ENCODE data around the gene DDN.

The DDN gene

GRCh38 chr12:48990552-48990951 is 8.6 kb downstream of the DDN start:
- Histone ChIP-seq H3K9ac (ENCODE audit: low read depth, low read length) (no peak overlapping the region), H3K9me3 (ENCODE audit: control insufficient read depth, insufficient read depth, low read length) (no peaks in the 10 kb centered on the region), H3K4me1 (ENCODE audit: insufficient read depth, low read length) (peaks cover 19% of the 10 kb centered on the region), H3K36me3 (ENCODE audit: insufficient read depth, low read length) (no peaks in the 10 kb centered on the region)

GRCh38 chr12:48988030-48988649 is 11.0 kb downstream of the DDN start:
- H3K9me3 ChIP-seq (ENCODE audit: control insufficient read depth, insufficient read depth, low read length), result no peaks in the 10 kb centered on the region
- peaks cover 12% of the 10 kb centered on the region for H3K4me1 ChIP-seq (ENCODE audit: insufficient read depth, low read length)
- H3K36me3 ChIP-seq (ENCODE audit: insufficient read depth, low read length), result no peaks in the 10 kb centered on the region
- H3K9ac ChIP-seq (ENCODE audit: low read depth, low read length), result no peak overlapping the region

- H3K36me3 ChIP-seq (ENCODE audit: insufficient read depth, low read length), result no peaks in the 10 kb centered on the region
- H3K4me1 ChIP-seq (ENCODE audit: insufficient read depth, low read length), result peaks cover 12% of the 10 kb centered on the region
- H3K9ac ChIP-seq (ENCODE audit: low read depth, low read length), result no peak overlapping the region
- no peaks in the 10 kb centered on the region for H3K9me3 ChIP-seq (ENCODE audit: control insufficient read depth, insufficient read depth, low read length)
These were observed 12.4 kb downstream of the DDN start for GRCh38 chr12:48986720-48987291.

- Histone ChIP-seq H3K9me3 (ENCODE audit: control insufficient read depth, insufficient read depth, low read length) (no peaks in the 10 kb centered on the region), H3K9ac (ENCODE audit: low read depth, low read length) (no peak overlapping the region), H3K36me3 (ENCODE audit: insufficient read depth, low read length) (no peaks in the 10 kb centered on the region), H3K4me1 (ENCODE audit: insufficient read depth, low read length) (peaks cover 5% of the 10 kb centered on the region; the same call in 1 of the 2 replicates)
These were observed 13.3 kb downstream of the DDN start for GRCh38 chr12:48985901-48986300.

- Histone ChIP-seq H3K36me3 (ENCODE audit: insufficient read depth, low read length) (no peaks in the 10 kb centered on the region), H3K4me1 (ENCODE audit: insufficient read depth, low read length) (peaks cover 1% of the 10 kb centered on the region; the same call in 1 of the 2 replicates), H3K9ac (ENCODE audit: low read depth, low read length) (no peak overlapping the region), H3K9me3 (ENCODE audit: control insufficient read depth, insufficient read depth, low read length) (no peaks in the 10 kb centered on the region)
These were observed 13.7 kb downstream of the DDN start for GRCh38 chr12:48985475-48985897.

- no peaks in the 10 kb centered on the region for H3K36me3 ChIP-seq (ENCODE audit: insufficient read depth, low read length)
These were observed 16.6 kb downstream of the DDN start for GRCh38 chr12:48982397-48983080.

GRCh38 chr12:48981757-48982157 is 17.4 kb downstream of the DDN start:
- no peaks in the 10 kb centered on the region for H3K9me3 ChIP-seq (ENCODE audit: control insufficient read depth, insufficient read depth, low read length)
- peak overlapping the region; percentile 44; the same call in 1 of the 2 replicates for H3K9ac ChIP-seq (ENCODE audit: low read depth, low read length)
- H3K4me1 ChIP-seq (ENCODE audit: insufficient read depth, low read length), result no peaks in the 10 kb centered on the region
- no peaks in the 10 kb centered on the region for H3K36me3 ChIP-seq (ENCODE audit: insufficient read depth, low read length)

More at GRCh38 chr12:48982397-48983080, 16.6 kb downstream of the DDN start:
- Histone ChIP-seq H3K4me1 (ENCODE audit: insufficient read depth, low read length) (no peaks in the 10 kb centered on the region), H3K9me3 (ENCODE audit: control insufficient read depth, insufficient read depth, low read length) (no peaks in the 10 kb centered on the region), H3K9ac (ENCODE audit: low read depth, low read length) (no peak overlapping the region)

- H3K36me3 ChIP-seq (ENCODE audit: insufficient read depth, low read length), result no peaks in the 10 kb centered on the region
- no peaks in the 10 kb centered on the region for H3K9me3 ChIP-seq (ENCODE audit: control insufficient read depth, insufficient read depth, low read length)
- H3K9ac ChIP-seq (ENCODE audit: low read depth, low read length), result peak overlapping the region; percentile 44; the same call in 1 of the 2 replicates
- no peaks in the 10 kb centered on the region for H3K4me1 ChIP-seq (ENCODE audit: insufficient read depth, low read length)
These were observed 18.0 kb downstream of the DDN start for GRCh38 chr12:48980953-48981756.

- Histone ChIP-seq H3K9ac (ENCODE audit: low read depth, low read length) (peak overlapping the region; percentile 44; the same call in 1 of the 2 replicates), H3K4me1 (ENCODE audit: insufficient read depth, low read length) (no peaks in the 10 kb centered on the region), H3K36me3 (ENCODE audit: insufficient read depth, low read length) (no peaks in the 10 kb centered on the region), H3K9me3 (ENCODE audit: control insufficient read depth, insufficient read depth, low read length) (no peaks in the 10 kb centered on the region)
These were observed 18.7 kb downstream of the DDN start for GRCh38 chr12:48980389-48980952.

GRCh38 chr12:48979602-48980388 is 19.4 kb downstream of the DDN start:
- H3K36me3 ChIP-seq (ENCODE audit: insufficient read depth, low read length), result no peaks in the 10 kb centered on the region
- no peaks in the 10 kb centered on the region for H3K4me1 ChIP-seq (ENCODE audit: insufficient read depth, low read length)
- no peaks in the 10 kb centered on the region for H3K9me3 ChIP-seq (ENCODE audit: control insufficient read depth, insufficient read depth, low read length)
- H3K9ac ChIP-seq (ENCODE audit: low read depth, low read length), result peak overlapping the region; percentile 44; the same call in 1 of the 2 replicates

GRCh38 chr12:48978741-48979601 is 20.2 kb downstream of the DDN start:
- H3K9ac ChIP-seq (ENCODE audit: low read depth, low read length), result peak overlapping the region; percentile 44; the same call in 1 of the 2 replicates
- H3K4me1 ChIP-seq (ENCODE audit: insufficient read depth, low read length), result no peaks in the 10 kb centered on the region
- H3K36me3 ChIP-seq (ENCODE audit: insufficient read depth, low read length), result no peaks in the 10 kb centered on the region
- H3K9me3 ChIP-seq (ENCODE audit: control insufficient read depth, insufficient read depth, low read length), result no peaks in the 10 kb centered on the region

GRCh38 chr12:48978291-48978740 is 20.9 kb downstream of the DDN start, which contains the start of gene WNT1:
Gene WNT1, plus strand, starts transcription at chr12:48978322. Its CDS starts 329 bp downstream, at chr12:48978651.
- H3K9me3 ChIP-seq (ENCODE audit: control insufficient read depth, insufficient read depth, low read length), result no peaks in the 10 kb centered on the region
- peak within 1 kb of the TSS; percentile 44; the same call in 1 of the 2 replicates for H3K9ac ChIP-seq (ENCODE audit: low read depth, low read length)
- no peaks in the 10 kb centered on the region for H3K4me1 ChIP-seq (ENCODE audit: insufficient read depth, low read length)
- no peaks in the 10 kb centered on the region for H3K36me3 ChIP-seq (ENCODE audit: insufficient read depth, low read length)

Measured in ES-I3 (cell line).